Left kidney (tissue), 2 donors: ENCODE measurements around the gene CDC14A. TPM values are rescaled to one million over a fixed set of nuclear protein-coding genes. Genes with fewer than 3 reads are reported as not detected.
"Not testable (repeated sequence)": the region's sequence is repeated elsewhere in the genome, so short reads cannot be mapped to it uniquely, and the experiment has no call there.

Experiments
- DNase-seq: peaks from one replicate; pipeline ENCODE4 v3.0.0-alpha.2; 2013
- polyA plus RNA-seq: library from polyadenylated mRNA; unstranded; fragments of 120-200 nt; gene quantifications from one replicate; pipeline ENCODE4 v1.2.1, GENCODE V29; 2013; ENCODE audit not compliant: insufficient read length

Gene CDC14A
- polyA plus RNA-seq, 1 donor, result 32.9 TPM

- peak; percentile 22 for DNase-seq
These were observed 48.1 kb downstream of the CDC14A start for GRCh38 chr1:100400404-100400803.

GRCh38 chr1:100404821-100405220 lies 52.5 kb downstream of the CDC14A start:
- no peak for DNase-seq

GRCh38 chr1:100405902-100406301 lies 53.6 kb downstream of the CDC14A start:
- DNase-seq, result not testable (repeated sequence)

- not testable (repeated sequence) for DNase-seq
These were observed 55.1 kb downstream of the CDC14A start for GRCh38 chr1:100407390-100407789.

GRCh38 chr1:100411019-100411418 lies 58.7 kb downstream of the CDC14A start:
- no peak for DNase-seq

- DNase-seq, result no peak
These were observed 59.3 kb downstream of the CDC14A start for GRCh38 chr1:100411574-100411973.

GRCh38 chr1:100413035-100413434 lies 60.7 kb downstream of the CDC14A start:
- no peak for DNase-seq

GRCh38 chr1:100414693-100415497 lies 62.6 kb downstream of the CDC14A start:
- no peak for DNase-seq

GRCh38 chr1:100415498-100415778 lies 63.1 kb downstream of the CDC14A start:
- no peak for DNase-seq

- DNase-seq, result no peak
These were observed 66.8 kb downstream of the CDC14A start for GRCh38 chr1:100419072-100419471.

GRCh38 chr1:100422065-100422464 lies 69.8 kb downstream of the CDC14A start:
- no peak for DNase-seq

GRCh38 chr1:100423832-100424337 lies 71.6 kb downstream of the CDC14A start:
- DNase-seq, result no peak

GRCh38 chr1:100428160-100428559 lies 75.9 kb downstream of the CDC14A start:
- DNase-seq, result no peak

GRCh38 chr1:100430325-100430756 lies 78.0 kb downstream of the CDC14A start:
- DNase-seq, result no peak

- no peak for DNase-seq
These were observed 79.6 kb downstream of the CDC14A start for GRCh38 chr1:100431954-100432353.

- DNase-seq, result no peak
These were observed 81.3 kb downstream of the CDC14A start for GRCh38 chr1:100433563-100433962.

- DNase-seq, result no peak
These were observed 82.5 kb downstream of the CDC14A start for GRCh38 chr1:100434831-100435230.

GRCh38 chr1:100438375-100438774 lies 86.1 kb downstream of the CDC14A start:
- no peak for DNase-seq

GRCh38 chr1:100438789-100439188 lies 86.5 kb downstream of the CDC14A start:
- no peak for DNase-seq

GRCh38 chr1:100440075-100440809 lies 87.9 kb downstream of the CDC14A start:
- DNase-seq, result no peak

- DNase-seq, result no peak
These were observed 88.8 kb downstream of the CDC14A start for GRCh38 chr1:100441146-100441545.

- DNase-seq, result no peak
These were observed 89.3 kb downstream of the CDC14A start for GRCh38 chr1:100441651-100442050.

- DNase-seq, result no peak
These were observed 91.7 kb downstream of the CDC14A start for GRCh38 chr1:100443811-100444571.
